Adipocyte (in vitro differentiated cells): ENCODE results near the gene ANKRD13A.
"Not testable (repeated sequence)": the region's sequence is repeated elsewhere in the genome, so short reads cannot be mapped to it uniquely, and the experiment has no call there.

Experiments used
- DNase-seq: peaks from one replicate; pipeline ENCODE4 v3.0.0-alpha.2; 2015; ENCODE audit warnings: low read depth
- H3K27me3 ChIP-seq: replicated peaks from 2 replicates; pipeline ENCODE4 v1.7.0; 2013; ENCODE audit warnings: mild to moderate bottlenecking, low read length, moderate library complexity; ENCODE audit not compliant: control insufficient read depth, insufficient read depth
- H3K36me3 ChIP-seq: 2 replicates; pipeline ENCODE4 v1.7.0; 2013; ENCODE audit warnings: low read length, mild to moderate bottlenecking, moderate library complexity; ENCODE audit not compliant: control insufficient read depth, insufficient read depth, severe bottlenecking
- H3K4me1 ChIP-seq: 2 replicates; pipeline ENCODE4 v1.7.0; 2013; ENCODE audit warnings: mild to moderate bottlenecking, low read length, moderate library complexity; ENCODE audit not compliant: control insufficient read depth, insufficient read depth
- H3K4me3 ChIP-seq: 2 replicates; pipeline ENCODE4 v1.7.0; 2013; ENCODE audit warnings: mild to moderate bottlenecking, low read length, moderate library complexity
- H3K9ac ChIP-seq: 2 replicates; pipeline ENCODE4 v1.7.0; 2013; ENCODE audit warnings: mild to moderate bottlenecking, low read length, moderate library complexity
- H3K9me3 ChIP-seq: 2 replicates; pipeline ENCODE4 v1.7.0; 2013; ENCODE audit warnings: mild to moderate bottlenecking, low read length, moderate library complexity; ENCODE audit not compliant: control insufficient read depth

ANKRD13A gene

DNA sequence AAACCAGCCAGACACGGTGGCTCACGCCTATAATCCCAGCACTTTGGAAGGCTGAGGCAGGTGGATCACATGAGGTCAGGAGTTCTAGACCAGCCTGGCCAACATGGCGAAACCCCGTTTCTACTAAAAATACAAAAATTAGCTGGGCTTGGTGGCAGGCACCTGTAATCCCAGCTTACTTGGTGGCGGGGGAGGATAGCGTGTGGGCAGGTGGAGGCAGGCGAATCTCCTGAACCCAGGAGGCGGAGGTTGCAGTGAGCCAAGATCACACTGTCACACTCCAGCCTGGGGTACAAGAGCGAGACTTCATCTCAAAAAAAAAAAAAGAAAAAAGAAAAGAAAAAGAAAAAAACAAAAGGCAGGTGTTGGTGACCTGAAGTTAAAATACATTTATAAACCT, 73.4 kb downstream of the ANKRD13A start:
- not testable (repeated sequence) for H3K27me3 ChIP-seq, H3K4me1 ChIP-seq, H3K4me3 ChIP-seq, H3K36me3 ChIP-seq, H3K9ac ChIP-seq, H3K9me3 ChIP-seq, DNase-seq

GRCh38 chr12:110073049-110073831, 74.0 kb downstream of the ANKRD13A start:
- H3K27me3 ChIP-seq: no peaks in the 10 kb centered on the region
- peak overlapping the region; percentile 36 for H3K9ac ChIP-seq
- peaks cover 3% of the 10 kb centered on the region for H3K4me1 ChIP-seq
- DNase-seq: peak; percentile 25
- H3K4me3 ChIP-seq: peak overlapping the region; percentile 79
- no peaks in the 10 kb centered on the region for H3K36me3 ChIP-seq
- no peaks in the 10 kb centered on the region for H3K9me3 ChIP-seq

GRCh38 chr12:110074089-110074488, 74.9 kb downstream of the ANKRD13A start:
- Histone ChIP-seq H3K9me3 (no peaks in the 10 kb centered on the region), H3K4me3 (no peak overlapping the region), H3K36me3 (no peaks in the 10 kb centered on the region), H3K27me3 (no peaks in the 10 kb centered on the region), H3K9ac (no peak overlapping the region), H3K4me1 (peaks cover 3% of the 10 kb centered on the region)
- no peak for DNase-seq

DNA sequence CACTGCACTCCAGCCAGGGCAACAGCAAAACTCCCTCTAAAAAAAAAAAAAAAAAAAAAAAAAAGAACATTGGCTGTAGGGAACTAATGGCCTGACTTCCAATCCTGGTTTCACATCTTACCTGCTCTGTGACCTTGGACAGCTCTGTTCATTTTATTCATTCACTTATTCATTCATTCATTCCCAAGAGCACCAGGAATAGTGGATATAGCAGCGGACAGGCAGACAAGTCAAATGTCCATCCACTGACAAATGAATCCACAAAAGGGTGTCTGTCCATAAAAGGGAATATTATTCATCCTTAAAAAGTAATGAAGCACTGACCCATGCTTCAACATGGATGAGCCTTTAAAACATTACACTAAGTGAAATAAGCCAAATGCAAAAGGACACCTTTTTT, 76.7 kb downstream of the ANKRD13A start:
- Histone ChIP-seq H3K27me3 (no peaks in the 10 kb centered on the region), H3K4me3 (no peak overlapping the region), H3K36me3 (no peaks in the 10 kb centered on the region), H3K9me3 (no peaks in the 10 kb centered on the region), H3K4me1 (peaks cover 3% of the 10 kb centered on the region), H3K9ac (no peak overlapping the region)
- DNase-seq: no peak

- H3K9me3 ChIP-seq: no peaks in the 10 kb centered on the region
- no peak overlapping the region for H3K4me3 ChIP-seq
- no peak overlapping the region for H3K9ac ChIP-seq
- DNase-seq: no peak
- H3K36me3 ChIP-seq: no peaks in the 10 kb centered on the region
- no peaks in the 10 kb centered on the region for H3K27me3 ChIP-seq
- H3K4me1 ChIP-seq: peaks cover 3% of the 10 kb centered on the region
These were observed 78.6 kb downstream of the ANKRD13A start for GRCh38 chr12:110077800-110078199.

- H3K9me3 ChIP-seq: no peaks in the 10 kb centered on the region
- no peaks in the 10 kb centered on the region for H3K36me3 ChIP-seq
- peaks cover 2% of the 10 kb centered on the region for H3K27me3 ChIP-seq
- DNase-seq: no peak
- no peak overlapping the region for H3K9ac ChIP-seq
- H3K4me1 ChIP-seq: no peaks in the 10 kb centered on the region
- H3K4me3 ChIP-seq: no peak overlapping the region
These were observed 80.5 kb downstream of the ANKRD13A start for GRCh38 chr12:110079477-110080400.

- peaks cover 5% of the 10 kb centered on the region for H3K27me3 ChIP-seq
- H3K9ac ChIP-seq: no peak overlapping the region
- H3K4me3 ChIP-seq: no peak overlapping the region
- H3K9me3 ChIP-seq: no peaks in the 10 kb centered on the region
- DNase-seq: no peak
- H3K36me3 ChIP-seq: no peaks in the 10 kb centered on the region
- no peaks in the 10 kb centered on the region for H3K4me1 ChIP-seq
These were observed 81.2 kb downstream of the ANKRD13A start for GRCh38 chr12:110080410-110080809.

GRCh38 chr12:110084314-110085015, 85.2 kb downstream of the ANKRD13A start:
- DNase-seq: no peak
- Histone ChIP-seq H3K9me3 (no peaks in the 10 kb centered on the region), H3K9ac (no peak overlapping the region)

DNA sequence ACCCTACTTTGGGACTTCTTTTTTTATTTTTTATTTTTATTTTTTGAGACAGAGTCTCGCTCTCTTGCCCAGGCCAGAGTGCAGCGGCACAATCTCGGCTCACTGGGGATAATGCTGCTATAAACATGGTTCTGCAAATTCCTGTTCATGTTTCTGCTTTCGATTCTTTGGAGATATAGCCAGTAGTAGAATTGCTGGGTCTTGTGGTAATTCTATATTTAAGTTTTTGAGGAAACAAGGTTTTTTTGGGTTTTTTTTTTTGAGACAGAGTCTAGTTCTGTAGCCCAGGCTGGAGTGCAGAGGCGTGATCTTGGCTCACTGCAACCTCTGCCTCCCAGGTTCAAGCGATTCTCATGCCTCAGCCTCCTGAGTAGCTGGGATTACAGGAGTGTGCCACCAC, 89.0 kb downstream of the ANKRD13A start:
- not testable (repeated sequence) for H3K9me3 ChIP-seq, H3K36me3 ChIP-seq, H3K9ac ChIP-seq, H3K4me1 ChIP-seq, DNase-seq, H3K4me3 ChIP-seq
- H3K27me3 ChIP-seq: peaks cover 36% of the 10 kb centered on the region

More at GRCh38 chr12:110084314-110085015, 85.2 kb downstream of the ANKRD13A start:
- peaks cover 29% of the 10 kb centered on the region for H3K27me3 ChIP-seq
- no peaks in the 10 kb centered on the region for H3K36me3 ChIP-seq
- H3K4me1 ChIP-seq: no peaks in the 10 kb centered on the region
- no peak overlapping the region for H3K4me3 ChIP-seq

GRCh38 chr12:110088936-110089335, 89.7 kb downstream of the ANKRD13A start:
- Histone ChIP-seq H3K4me1 (no peaks in the 10 kb centered on the region), H3K36me3 (no peaks in the 10 kb centered on the region), H3K9me3 (no peaks in the 10 kb centered on the region), H3K9ac (no peak overlapping the region), H3K4me3 (no peak overlapping the region), H3K27me3 (peaks cover 44% of the 10 kb centered on the region)
- no peak for DNase-seq
